GM18517 (cell line): Measurements from ENCODE around the gene EHHADH.

Experiments
- ATAC-seq: cut with Tn5 transposase; IDR thresholded peaks from one replicate; pipeline ENCODE4 v1.9.1; 2021; ENCODE audit warnings: mild to moderate bottlenecking, moderate library complexity; ENCODE audit not compliant: unreplicated experiment

EHHADH gene

DNA sequence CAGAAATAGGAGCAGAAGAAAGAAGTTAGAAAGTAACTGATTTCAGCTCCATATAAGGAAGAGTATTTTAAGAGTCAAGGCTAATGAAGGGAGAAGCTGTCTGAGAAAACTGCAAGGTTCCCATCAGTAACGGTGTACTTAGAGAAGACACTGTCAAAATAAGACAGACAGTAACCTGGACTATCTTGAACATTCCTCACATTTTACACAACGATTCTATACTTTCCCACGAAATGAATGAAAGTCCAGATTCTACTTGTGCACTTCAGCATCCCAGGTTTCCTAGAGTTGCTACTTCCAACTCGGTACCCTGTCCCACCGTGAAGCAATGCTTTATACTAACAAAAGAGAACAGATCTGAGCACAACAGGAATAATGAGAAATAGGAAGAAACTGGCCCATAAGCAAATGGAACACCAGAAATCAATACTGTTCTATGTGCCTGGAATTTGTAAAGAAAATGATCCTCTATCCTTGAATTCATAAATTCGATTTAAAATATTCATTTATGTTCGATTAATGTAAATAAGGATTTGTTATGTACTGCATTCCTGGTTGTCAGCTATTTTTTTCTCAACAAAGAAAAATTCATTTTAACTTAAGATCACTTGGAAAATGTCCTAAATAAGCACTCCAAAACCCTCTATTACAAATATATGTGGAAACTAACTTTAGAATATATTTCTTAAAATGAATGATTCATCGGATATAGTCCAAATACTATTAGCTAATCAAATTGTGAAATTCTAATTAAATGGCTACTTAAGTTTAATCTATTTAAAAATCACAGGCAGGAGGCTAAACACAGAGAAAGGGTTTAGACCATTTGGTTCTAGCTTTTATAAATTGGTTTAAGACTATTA is 102.5 kb downstream of the EHHADH start:
- ATAC-seq, result no peak

DNA sequence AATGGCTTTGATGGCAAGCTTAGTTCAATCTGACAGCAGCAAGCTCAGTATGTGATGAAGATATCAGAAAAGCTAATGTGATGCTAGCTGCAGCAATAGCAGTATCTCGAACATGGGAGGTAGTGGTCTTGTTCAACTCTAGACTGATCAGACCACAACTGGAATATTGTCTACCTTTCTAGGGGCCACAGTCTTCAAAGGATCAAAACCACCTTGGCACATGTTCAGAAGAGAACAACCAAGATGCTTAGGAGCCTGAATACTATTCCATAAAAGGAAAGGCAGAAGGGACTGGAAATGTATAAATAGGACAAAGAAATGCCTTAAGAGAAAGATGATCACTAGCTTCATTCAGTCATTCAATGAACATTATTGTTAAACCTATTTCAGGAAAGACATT is 103.3 kb downstream of the EHHADH start:
- ATAC-seq, result no peak

DNA sequence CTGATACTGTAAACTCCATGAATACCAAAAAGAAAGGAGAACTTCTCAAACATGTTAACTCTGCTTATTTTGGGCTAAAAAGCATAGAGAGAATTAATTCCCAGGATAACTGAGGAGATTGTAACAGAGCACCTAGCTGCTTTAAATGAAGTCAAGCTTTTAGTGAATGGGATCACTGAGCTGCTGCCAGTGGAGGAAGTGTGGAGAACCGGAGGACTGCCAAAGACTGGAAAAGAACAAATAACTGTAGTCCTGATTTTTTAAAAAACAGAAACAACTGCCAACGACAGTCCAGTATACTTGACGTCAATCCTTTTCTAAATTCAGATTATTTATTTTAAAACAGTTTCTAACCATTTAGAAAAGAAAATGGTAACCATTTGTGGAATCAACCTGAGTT is 104.3 kb downstream of the EHHADH start:
- ATAC-seq, result no peak

DNA sequence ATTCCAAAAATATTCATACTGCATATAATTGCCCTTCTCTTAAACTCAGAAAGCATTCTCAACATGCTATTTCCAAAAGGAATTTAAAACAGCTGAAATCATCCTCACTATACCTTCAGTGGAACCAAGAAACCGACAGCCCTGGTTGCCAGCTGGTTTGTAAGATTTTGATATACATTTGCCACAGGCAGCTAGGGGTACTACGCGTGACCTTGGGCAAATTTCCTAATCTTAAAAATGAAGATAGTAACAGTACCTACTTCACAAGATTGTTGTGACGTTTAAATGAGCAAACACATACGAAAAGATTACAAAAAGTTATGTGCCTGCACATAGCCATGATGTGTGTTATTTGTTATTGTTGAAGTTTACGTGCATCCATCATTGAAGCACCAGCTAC is 108.3 kb downstream of the EHHADH start:
- no peak for ATAC-seq

DNA sequence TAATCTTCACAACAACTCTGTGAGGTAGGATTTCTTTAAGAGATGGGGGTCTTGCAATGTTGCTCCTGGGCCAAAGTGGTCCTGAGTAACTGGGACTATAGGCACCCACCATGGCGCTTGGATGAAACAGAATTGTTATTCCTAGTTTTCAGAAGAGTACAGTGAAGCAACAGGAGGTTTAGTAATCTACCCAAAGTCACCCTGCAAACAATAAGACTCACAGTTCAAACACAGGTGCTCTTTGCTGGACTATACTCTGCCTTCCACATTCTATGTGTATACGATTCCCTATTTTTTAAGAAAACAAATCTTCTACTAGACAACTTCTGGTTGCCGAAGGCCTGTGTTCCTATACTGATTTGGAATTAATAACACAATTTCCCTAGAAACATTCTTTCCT is 109.1 kb downstream of the EHHADH start:
- ATAC-seq, result no peak
